Fibroblast of skin of back (primary cell): ENCODE measurements around the gene ALPK3.
A peak's percentile ranks its signal among the peaks of the same experiment; 100 is the strongest.

Experiments used
- DNase-seq: peaks from one replicate; pipeline ENCODE4 v3.0.0-alpha.2; 2013

The ALPK3 gene

GRCh38 chr15:84823282-84823878 lies 6.2 kb downstream of the ALPK3 start:
- no peak for DNase-seq

GRCh38 chr15:84824260-84825007 lies 7.3 kb downstream of the ALPK3 start:
- no peak for DNase-seq

GRCh38 chr15:84826369-84826823 lies 9.2 kb downstream of the ALPK3 start:
- DNase-seq: no peak

- no peak for DNase-seq
These were observed 10.1 kb downstream of the ALPK3 start for GRCh38 chr15:84827246-84827645.

- no peak for DNase-seq
These were observed 11.1 kb downstream of the ALPK3 start for GRCh38 chr15:84828086-84828908.

- no peak for DNase-seq
These were observed 12.3 kb downstream of the ALPK3 start for GRCh38 chr15:84829428-84829827.

- DNase-seq: no peak
These were observed 12.9 kb downstream of the ALPK3 start for GRCh38 chr15:84830036-84830435.

GRCh38 chr15:84831028-84831427 lies 13.9 kb downstream of the ALPK3 start:
- no peak for DNase-seq

GRCh38 chr15:84831613-84832012 lies 14.5 kb downstream of the ALPK3 start:
- DNase-seq: no peak

- DNase-seq: no peak
These were observed 15.4 kb downstream of the ALPK3 start for GRCh38 chr15:84832448-84833040.

- DNase-seq: no peak
These were observed 16.5 kb downstream of the ALPK3 start for GRCh38 chr15:84833447-84834228.

GRCh38 chr15:84834229-84834955 lies 17.2 kb downstream of the ALPK3 start:
- DNase-seq: no peak

GRCh38 chr15:84834969-84835368 lies 17.8 kb downstream of the ALPK3 start:
- DNase-seq: no peak

- DNase-seq: no peak
These were observed 18.6 kb downstream of the ALPK3 start for GRCh38 chr15:84835661-84836337.

- DNase-seq: no peak
These were observed 19.7 kb downstream of the ALPK3 start for GRCh38 chr15:84836844-84837243.

GRCh38 chr15:84839714-84840113 lies 22.6 kb downstream of the ALPK3 start:
- DNase-seq: no peak

- DNase-seq: no peak
These were observed 23.1 kb downstream of the ALPK3 start for GRCh38 chr15:84840255-84840654.

- DNase-seq: peak; percentile 49
These were observed 23.7 kb downstream of the ALPK3 start for GRCh38 chr15:84840741-84841429.

GRCh38 chr15:84842781-84843180 lies 25.6 kb downstream of the ALPK3 start:
- DNase-seq: no peak

- DNase-seq: no peak
These were observed 27.8 kb downstream of the ALPK3 start for GRCh38 chr15:84844964-84845363.
